Left lung (tissue), 10 donors: ENCODE results near the gene MOB3B. TPM values are rescaled to one million over a fixed set of nuclear protein-coding genes. Genes with fewer than 3 reads are reported as not detected.

ENCODE experiments used
- ATAC-seq: fragments of 200-7000 bp; cut with Tn5 transposase; one replicate; pipeline ENCODE4 v1.9.1; 2020; ENCODE audit warnings: moderate library complexity
- DNase-seq, 4 donors: peaks; one replicate each; pipeline ENCODE4 v3.0.0-alpha.2; 2013 to 2020
- H3K27ac ChIP-seq, 2 donors: fragments of 200-600 bp; sonication (generic) in 1 of 2; one replicate each; pipeline versions ENCODE4 v1.5.0 to v1.8.0; 2020 to 2021
- H3K27me3 ChIP-seq, 2 donors: fragments of 200-600 bp; sonication (generic) in 1 of 2; one replicate each; pipeline versions ENCODE4 v1.5.0 to v1.8.0; 2020 to 2021
- H3K36me3 ChIP-seq, 2 donors: fragments of 200-600 bp; sonication (generic) in 1 of 2; one replicate each; pipeline versions ENCODE4 v1.5.0 to v1.8.0; 2020 to 2021
- H3K4me1 ChIP-seq, 2 donors: fragments of 200-600 bp; one replicate each; pipeline ENCODE4 v1.8.0; 2021
- H3K4me3 ChIP-seq, 2 donors: fragments of 200-600 bp; sonication (generic) in 1 of 2; one replicate each; pipeline versions ENCODE4 v1.5.0 to v1.8.0; 2020 to 2021; ENCODE audit warnings: mild to moderate bottlenecking in 1 of 2
- H3K9me3 ChIP-seq, 2 donors: fragments of 200-600 bp; sonication (generic) in 1 of 2; one replicate each; pipeline versions ENCODE4 v1.5.0 to v1.8.0; 2020 to 2021
- CTCF ChIP-seq, 2 donors: fragments of 200-600 bp; sonication (generic) in 1 of 2; IDR thresholded peaks; one replicate each; pipeline versions ENCODE4 v1.5.0 to v1.8.0; 2021; ENCODE audit warnings: antibody characterized with exemption in 2 of 2
- intact Hi-C, 2 donors: fragments of 100-400 bp; cut with DNase I; formaldehyde crosslinking; loops; one replicate each; pipeline versions ENCODE4 v1.11.2 to v1.14.2; 2022
- polyA plus RNA-seq, 6 donors: library from polyadenylated mRNA; unstranded; fragments of 120-200 nt; gene quantifications; one replicate each; pipeline ENCODE4 v1.2.1, GENCODE V29; 2013; ENCODE audit not compliant: insufficient read length in 6 of 6
- total RNA-seq, 2 donors: library from RNA; stranded (reverse); fragmentation: NEBNext Ultra II Directional; extraction: Animal tissue kit (Norgen Biotek cat#: 25700); gene quantifications; one replicate each; pipeline ENCODE4 v1.2.1, GENCODE V29; 2021
- donor health status: DM: no; HTN: yes; CAD: no.
- donor health status: DM: no; HTN: no; CAD: no.

The MOB3B gene
- total and polyA plus RNA-seq, 8 donors: 7.2 to 18.3 (median 15.8) TPM

GRCh38 chr9:27280860-27281259, 248.8 kb downstream of the MOB3B start:
- no peak for TF ChIP-seq CTCF (IDR thresholded peaks at IDR 0.05)
- Histone ChIP-seq H3K27me3 (no peaks in the 10 kb centered on the region), H3K36me3 (no peaks in the 10 kb centered on the region), H3K4me3 (no peak overlapping the region), H3K4me1 (peaks cover 0 to 6% of the 10 kb centered on the region in 2 donors), H3K9me3 (no peaks in the 10 kb centered on the region), H3K27ac (no peak overlapping the region)
- intact Hi-C loops: no loop called here
- peak; percentile 53 for ATAC-seq
- DNase-seq: no peak

- no peaks in the 10 kb centered on the region for H3K27me3 ChIP-seq
- DNase-seq (no peak), ATAC-seq (no peak)
- peaks cover 0 to 6% of the 10 kb centered on the region in 2 donors for H3K4me1 ChIP-seq
- H3K4me3 ChIP-seq: no peak overlapping the region
- no peak overlapping the region for H3K27ac ChIP-seq
- intact Hi-C loops: no loop called here
- no peak for TF ChIP-seq CTCF (IDR thresholded peaks at IDR 0.05)
- H3K9me3 ChIP-seq: no peaks in the 10 kb centered on the region
- H3K36me3 ChIP-seq: no peaks in the 10 kb centered on the region
Measured at GRCh38 chr9:27280249-27280648, 249.4 kb downstream of the MOB3B start.

- TF ChIP-seq CTCF (IDR thresholded peaks at IDR 0.05): no peak
- Histone ChIP-seq H3K4me3 (no peak overlapping the region), H3K36me3 (no peaks in the 10 kb centered on the region), H3K4me1 (peaks cover 0 to 6% of the 10 kb centered on the region in 2 donors), H3K27me3 (no peaks in the 10 kb centered on the region), H3K9me3 (no peaks in the 10 kb centered on the region), H3K27ac (no peak overlapping the region)
- no peak for DNase-seq
- no peak for ATAC-seq
- intact Hi-C loops: loop anchor here in 1 of 2 donors (5.0 kb wide), 1 partner anchor 242 kb away; no protein-coding TSS in a partner anchor
Measured at GRCh38 chr9:27279611-27280010, 250.0 kb downstream of the MOB3B start.

- no peaks in the 10 kb centered on the region for H3K36me3 ChIP-seq
- ATAC-seq (no peak), DNase-seq (no peak)
- no peaks in the 10 kb centered on the region for H3K27me3 ChIP-seq
- H3K27ac ChIP-seq: no peak overlapping the region
- TF ChIP-seq CTCF (IDR thresholded peaks at IDR 0.05): no peak
- intact Hi-C loops: loop anchor here in 1 of 2 donors (5.0 kb wide), 1 partner anchor 241 kb away; no protein-coding TSS in a partner anchor
- peaks cover 0 to 6% of the 10 kb centered on the region in 2 donors for H3K4me1 ChIP-seq
- H3K9me3 ChIP-seq: no peaks in the 10 kb centered on the region
- H3K4me3 ChIP-seq: no peak overlapping the region
Measured at GRCh38 chr9:27278374-27278773, 251.2 kb downstream of the MOB3B start.

GRCh38 chr9:27276193-27277030, 253.2 kb downstream of the MOB3B start:
- no peaks in the 10 kb centered on the region for H3K36me3 ChIP-seq
- no peak overlapping the region for H3K27ac ChIP-seq
- H3K9me3 ChIP-seq: no peaks in the 10 kb centered on the region
- DNase-seq: peak in 2 of 4 donors; percentile 67 to 68
- intact Hi-C loops: loop anchor here in 1 of 2 donors (5.0 kb wide), 1 partner anchor 239 kb away; no protein-coding TSS in a partner anchor
- no peak overlapping the region for H3K4me3 ChIP-seq
- no peaks in the 10 kb centered on the region for H3K27me3 ChIP-seq
- peak; percentile 61 to 78 for TF ChIP-seq CTCF (IDR thresholded peaks at IDR 0.05)
- H3K4me1 ChIP-seq: peaks cover 0 to 6% of the 10 kb centered on the region in 2 donors
- peak; percentile 90 for ATAC-seq
